GM13977 (cell line): Measurements from ENCODE around the gene TRIM38.

Source experiments
- DNase-seq: peaks from one replicate; pipeline ENCODE4 v3.0.0; 2012; ENCODE audit warnings: low spot score
- in situ Hi-C: fragments of 300-500 bp; cut with MboI; formaldehyde crosslinking; loops from one replicate; pipeline ENCODE4 v1.12.0; 2022; ENCODE audit warnings: low sequenced_read_pairs, low pct_unique_long_range_greater_than_20kb, mixed read lengths, inconsistent platforms; ENCODE audit not compliant: unreplicated experiment
- TF ChIP-seq, protein P1 (sequence below): IDR thresholded peaks from 2 replicates; pipeline ENCODE4 v1.5.1; 2012; ENCODE audit warnings: mild to moderate bottlenecking, control low read depth; ENCODE audit not compliant: insufficient read depth; ENCODE audit errors: extremely low read depth, missing control alignments

TRIM38 gene

DNA sequence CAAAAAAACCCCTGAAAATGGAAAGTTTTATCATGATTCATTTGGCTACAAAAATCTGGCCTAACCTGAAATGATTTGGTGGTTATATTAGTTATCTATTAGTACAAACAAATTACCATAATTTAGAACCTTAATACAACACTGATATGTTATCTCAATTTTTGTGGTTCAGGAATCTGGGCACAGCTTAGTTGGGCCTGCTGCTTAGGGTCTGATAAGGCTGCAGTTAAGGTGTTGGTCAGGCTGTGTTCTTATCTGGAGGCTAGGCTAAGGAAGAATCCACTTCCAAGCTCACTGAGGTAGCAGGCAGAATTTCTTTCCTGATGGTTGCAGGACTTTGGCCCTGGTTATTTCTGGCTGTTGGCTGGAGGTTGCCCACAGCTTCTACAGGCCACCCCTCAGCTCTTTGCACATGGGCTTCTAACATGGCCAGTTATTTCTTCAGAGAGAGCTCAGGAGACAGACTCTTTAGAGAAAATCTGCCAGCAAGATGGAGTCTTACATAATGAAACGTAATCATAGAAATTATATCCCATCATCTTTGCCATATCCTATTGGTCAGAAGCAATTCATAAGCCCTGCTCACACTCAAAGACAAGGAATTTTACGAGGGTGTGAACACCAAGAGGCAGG lies 11.4 kb downstream of the TRIM38 start:
- DNase-seq = no peak
- TF ChIP-seq, protein P1, sequence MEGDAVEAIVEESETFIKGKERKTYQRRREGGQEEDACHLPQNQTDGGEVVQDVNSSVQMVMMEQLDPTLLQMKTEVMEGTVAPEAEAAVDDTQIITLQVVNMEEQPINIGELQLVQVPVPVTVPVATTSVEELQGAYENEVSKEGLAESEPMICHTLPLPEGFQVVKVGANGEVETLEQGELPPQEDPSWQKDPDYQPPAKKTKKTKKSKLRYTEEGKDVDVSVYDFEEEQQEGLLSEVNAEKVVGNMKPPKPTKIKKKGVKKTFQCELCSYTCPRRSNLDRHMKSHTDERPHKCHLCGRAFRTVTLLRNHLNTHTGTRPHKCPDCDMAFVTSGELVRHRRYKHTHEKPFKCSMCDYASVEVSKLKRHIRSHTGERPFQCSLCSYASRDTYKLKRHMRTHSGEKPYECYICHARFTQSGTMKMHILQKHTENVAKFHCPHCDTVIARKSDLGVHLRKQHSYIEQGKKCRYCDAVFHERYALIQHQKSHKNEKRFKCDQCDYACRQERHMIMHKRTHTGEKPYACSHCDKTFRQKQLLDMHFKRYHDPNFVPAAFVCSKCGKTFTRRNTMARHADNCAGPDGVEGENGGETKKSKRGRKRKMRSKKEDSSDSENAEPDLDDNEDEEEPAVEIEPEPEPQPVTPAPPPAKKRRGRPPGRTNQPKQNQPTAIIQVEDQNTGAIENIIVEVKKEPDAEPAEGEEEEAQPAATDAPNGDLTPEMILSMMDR = no peak
- in situ Hi-C loops = loop anchor here (25.0 kb wide), 1 partner anchor 187 kb away; no protein-coding TSS in a partner anchor

DNA sequence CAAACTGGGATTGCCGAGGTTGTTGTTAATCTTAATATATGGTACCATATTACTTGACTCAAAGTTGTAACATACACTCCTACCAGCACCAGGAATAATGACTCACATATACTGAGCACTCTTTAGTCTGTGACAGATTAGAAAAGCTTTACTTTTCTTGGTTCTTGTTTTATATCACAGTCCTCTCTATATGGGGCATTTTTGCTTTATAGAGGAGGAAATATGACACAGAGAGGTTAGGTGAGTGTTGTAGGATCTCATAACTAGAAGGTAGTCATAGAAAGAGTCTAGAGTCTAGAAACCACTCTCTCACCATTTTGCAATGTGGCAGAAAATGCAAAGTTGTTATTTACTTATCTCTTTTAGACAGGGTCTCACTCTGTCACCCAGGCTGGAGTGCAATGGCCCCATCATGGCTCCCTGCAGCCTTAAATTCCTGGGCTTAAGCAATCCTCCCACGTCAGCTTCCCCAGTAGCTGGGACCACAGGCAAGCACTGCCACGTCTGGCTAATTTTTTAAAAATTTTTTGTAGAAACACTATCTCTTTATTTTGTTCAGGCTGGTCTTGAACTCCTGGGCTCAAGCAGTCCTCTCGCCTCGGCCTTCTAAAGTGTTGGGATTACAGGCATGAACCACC lies 13.4 kb downstream of the TRIM38 start:
- DNase-seq = no peak
- in situ Hi-C loops = no loop called here
- TF ChIP-seq, protein P1 = no peak

DNA sequence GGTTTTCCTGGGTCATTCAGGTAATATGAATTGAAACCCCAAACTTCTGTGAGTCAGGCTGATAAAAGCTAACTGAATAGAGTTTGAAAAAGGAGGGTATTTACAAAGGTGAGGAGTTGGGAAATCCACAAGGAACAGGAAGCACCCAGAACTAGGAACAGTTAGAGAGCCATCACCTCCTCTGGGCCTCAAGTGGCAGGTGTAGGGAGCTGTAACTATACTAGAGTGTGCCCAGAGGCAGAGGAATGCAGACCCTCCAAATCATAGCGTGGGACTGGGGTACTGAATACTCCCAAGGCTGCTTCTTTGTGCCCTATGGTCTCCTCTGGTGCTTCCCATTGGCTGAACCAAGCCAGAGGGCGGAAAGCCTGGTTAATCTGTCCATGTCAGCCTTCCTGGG lies 18.3 kb downstream of the TRIM38 start:
- TF ChIP-seq, protein P1 = no peak
- in situ Hi-C loops = no loop called here
- DNase-seq = no peak

DNA sequence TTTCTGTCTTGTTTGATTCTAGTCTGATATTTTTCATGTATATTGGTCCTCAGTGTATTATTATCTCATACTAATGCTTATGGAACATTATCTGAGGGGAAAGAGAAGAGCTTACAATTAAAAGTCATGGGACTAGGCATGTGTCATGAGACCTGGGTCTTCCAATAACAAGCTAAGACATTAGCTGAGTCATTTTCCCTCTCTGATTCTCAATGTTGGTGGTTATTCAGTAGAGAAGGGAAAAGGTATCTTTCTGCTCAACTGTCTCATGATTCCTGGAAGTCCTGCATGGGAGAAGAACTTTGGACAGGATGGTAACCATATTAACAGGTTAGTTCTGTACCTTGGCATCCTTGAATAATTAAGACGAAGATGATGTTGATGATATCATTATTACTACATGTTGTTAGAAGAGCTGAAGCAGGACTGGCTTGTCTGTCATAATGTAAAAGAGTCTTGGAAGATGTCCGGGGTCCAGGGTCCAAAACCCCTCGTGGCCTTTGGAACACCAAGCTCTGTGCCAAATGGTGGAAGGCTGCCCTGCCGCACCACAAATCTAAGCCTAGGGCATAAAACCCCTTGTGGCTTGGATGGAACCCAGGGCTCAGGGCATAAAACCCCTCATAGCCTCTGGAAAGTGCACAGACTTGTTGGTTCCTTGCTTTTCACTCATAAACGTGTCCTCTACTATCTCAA lies 19.1 kb downstream of the TRIM38 start:
- TF ChIP-seq, protein P1 = no peak
- in situ Hi-C loops = no loop called here
- no peak for DNase-seq

DNA sequence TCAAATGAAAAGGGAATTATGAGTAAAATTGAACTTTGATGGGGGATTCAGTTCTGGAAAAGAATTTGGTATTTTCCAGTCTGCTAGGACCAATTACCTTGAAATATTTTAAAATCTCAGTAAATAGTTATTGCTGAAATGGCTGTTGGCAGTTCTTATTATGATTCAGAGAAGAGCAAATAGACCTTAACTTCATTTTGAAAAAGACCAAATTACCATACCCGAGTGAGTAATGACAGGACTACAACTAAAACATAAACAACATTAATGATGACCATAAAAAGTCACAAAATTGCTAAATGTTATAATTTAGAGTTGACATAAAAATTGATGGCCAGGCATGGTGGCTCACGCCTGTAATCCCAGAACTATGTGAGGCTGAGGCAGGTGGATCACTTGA lies 21.7 kb downstream of the TRIM38 start:
- TF ChIP-seq, protein P1 = no peak
- DNase-seq = no peak
- in situ Hi-C loops = no loop called here

DNA sequence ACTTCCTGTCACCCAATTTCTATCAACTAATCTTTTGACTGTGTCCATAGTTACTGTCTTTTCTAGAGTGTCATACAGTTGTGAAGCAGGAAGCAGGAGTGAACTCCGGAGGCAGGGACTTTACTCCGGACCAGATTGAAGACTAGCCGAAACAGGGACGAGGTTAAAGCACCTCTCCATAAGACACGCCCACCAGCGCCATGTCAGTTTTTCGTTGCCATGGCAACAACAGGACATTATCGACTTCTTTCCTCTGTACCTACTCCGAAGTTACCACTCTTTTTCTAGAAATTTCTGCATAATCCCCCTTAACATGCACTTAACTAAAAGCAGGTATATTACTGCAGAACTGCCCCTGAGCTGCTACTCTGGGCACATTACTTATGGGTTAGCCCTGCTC lies 25.2 kb downstream of the TRIM38 start:
- in situ Hi-C loops = no loop called here
- TF ChIP-seq, protein P1 = no peak
- DNase-seq = no peak
